Measurements from ENCODE around the gene CRCP. TPM values are rescaled to one million over a fixed set of nuclear protein-coding genes. Genes with fewer than 3 reads are reported as not detected.

The CRCP gene
- total RNA-seq, 1 donor from 2014 or later = 26.6 TPM

Other genes starting within 250 kb of the CRCP start
- 15.7 TPM for gene VKORC1L1, start 241.8 kb upstream of the CRCP start, total RNA-seq
- 32.9 TPM for gene GUSB, start 132.6 kb upstream of the CRCP start, total RNA-seq
- 7.3 TPM for gene ASL, start 39.0 kb upstream of the CRCP start, total RNA-seq
- 39.7 TPM for gene TPST1, start 90.5 kb downstream of the CRCP start, total RNA-seq